ENCODE results near the gene ZXDA. TPM values are rescaled to one million over a fixed set of nuclear protein-coding genes. Genes with fewer than 3 reads are reported as not detected.

ZXDA gene
- total and polyA plus RNA-seq, 9 donors, result 1.9 to 4.0 (median 3.2) TPM

DNA sequence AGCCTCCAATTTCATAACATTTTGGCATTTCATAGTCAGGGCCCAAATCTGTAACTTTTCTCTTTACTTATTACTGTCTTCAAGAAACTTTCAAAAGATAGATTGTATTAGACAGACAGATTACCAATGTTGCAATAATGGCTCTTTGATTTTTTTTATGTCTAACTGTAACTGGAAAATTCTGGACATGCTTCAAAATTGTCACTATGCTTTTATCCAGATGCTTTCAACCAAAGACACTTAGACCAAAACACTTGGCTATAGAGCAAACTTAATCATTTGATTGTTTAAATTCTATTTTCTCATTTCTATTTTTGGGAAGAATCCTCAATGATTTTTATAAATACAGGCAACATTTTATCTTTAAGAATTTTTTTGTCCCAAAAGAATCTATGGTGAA lies 10.4 kb downstream of the ZXDA start:
- no peaks in the 10 kb centered on the region for H3K27me3 ChIP-seq (ENCODE audit: control insufficient read depth, insufficient read depth, low read length)
- no peak overlapping the region for H3K4me3 ChIP-seq (ENCODE audit: low read length)
- DNase-seq, result no peak
- H3K9me3 ChIP-seq (replicated peaks; ENCODE audit: control insufficient read depth, low read depth, low read length), result peaks cover 3% of the 10 kb centered on the region
- no peaks in the 10 kb centered on the region for H3K4me1 ChIP-seq (ENCODE audit: control insufficient read depth, insufficient read depth, low read length)
- H3K36me3 ChIP-seq (ENCODE audit: control insufficient read depth, insufficient read depth, low read length), result no peaks in the 10 kb centered on the region
- H3K27ac ChIP-seq (ENCODE audit: low read length), result no peak overlapping the region

DNA sequence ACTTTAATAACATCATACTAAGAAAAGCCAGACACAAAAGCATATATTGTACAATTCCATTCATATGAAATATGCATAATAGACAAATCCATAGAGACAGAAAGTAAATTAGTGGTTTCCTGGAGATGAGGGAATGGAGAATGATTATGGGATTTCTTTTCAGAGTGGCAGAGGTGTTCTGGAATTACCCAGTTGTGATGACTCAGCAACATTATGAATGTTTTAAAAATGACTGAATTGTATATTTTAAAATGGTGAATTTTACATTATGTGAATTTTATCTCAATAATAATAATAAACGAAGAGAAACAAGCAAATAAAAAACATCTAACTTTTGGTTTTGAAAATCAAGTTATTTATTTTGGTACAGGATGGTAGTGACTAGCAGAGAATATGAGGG lies 11.2 kb downstream of the ZXDA start:
- DNase-seq, result no peak
- WGBS (ENCODE audit: insufficient coverage), result no CpG with 5 or more reads among the region's 1 CpG
- no peak overlapping the region for H3K4me3 ChIP-seq (ENCODE audit: low read length)
- peaks cover 3% of the 10 kb centered on the region for H3K9me3 ChIP-seq (replicated peaks; ENCODE audit: control insufficient read depth, low read depth, low read length)
- no peaks in the 10 kb centered on the region for H3K36me3 ChIP-seq (ENCODE audit: control insufficient read depth, insufficient read depth, low read length)
- no peak overlapping the region for H3K27ac ChIP-seq (ENCODE audit: low read length)
- H3K27me3 ChIP-seq (ENCODE audit: control insufficient read depth, insufficient read depth, low read length), result no peaks in the 10 kb centered on the region
- H3K4me1 ChIP-seq (ENCODE audit: control insufficient read depth, insufficient read depth, low read length), result no peaks in the 10 kb centered on the region

DNA sequence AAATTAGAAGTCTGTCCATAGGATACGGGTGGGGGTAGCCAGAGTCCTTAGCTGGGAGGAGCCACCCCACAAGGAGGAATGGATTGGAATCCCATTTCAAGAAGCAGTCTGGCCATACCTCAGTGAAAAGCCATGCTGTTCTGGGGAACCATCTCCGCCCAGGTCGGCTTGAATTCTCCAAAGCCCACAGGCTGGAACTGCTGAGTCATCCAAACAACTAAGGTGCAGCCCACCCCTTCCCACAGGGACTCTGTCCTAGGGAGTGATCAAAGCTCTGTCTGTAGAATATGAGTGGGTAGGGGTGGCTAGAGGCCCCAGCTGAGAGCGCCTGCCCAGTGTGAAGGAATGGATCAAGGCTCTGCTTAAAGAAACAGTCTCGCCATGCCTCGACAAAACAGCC lies 38.8 kb downstream of the ZXDA start:
- H3K9me3 ChIP-seq (replicated peaks; ENCODE audit: control insufficient read depth, low read depth, low read length), result peaks cover 29% of the 10 kb centered on the region
- no peak overlapping the region for H3K27ac ChIP-seq (ENCODE audit: low read length)
- no peak overlapping the region for H3K4me3 ChIP-seq (ENCODE audit: low read length)
- no peaks in the 10 kb centered on the region for H3K4me1 ChIP-seq (ENCODE audit: control insufficient read depth, insufficient read depth, low read length)
- no peaks in the 10 kb centered on the region for H3K36me3 ChIP-seq (ENCODE audit: control insufficient read depth, insufficient read depth, low read length)
- no peak for DNase-seq
- 70% methylated on average over 3 of the region's 6 CpGs for WGBS (ENCODE audit: insufficient coverage)
- H3K27me3 ChIP-seq (ENCODE audit: control insufficient read depth, insufficient read depth, low read length), result peaks cover 2% of the 10 kb centered on the region

Other genes starting within 250 kb of the ZXDA start
- 0.04 TPM for gene NLRP2B, start 230.2 kb downstream of the ZXDA start, total RNA-seq
- not detected for gene NLRP2B, start 230.2 kb downstream of the ZXDA start, polyA plus RNA-seq (ENCODE audit: insufficient read depth in 1 of 8, insufficient read length in 8 of 8, low replicate concordance in 1 of 8)